Ascending aorta (tissue), 2 donors: Measurements from ENCODE around the gene IFNGR1. TPM values are rescaled to one million over a fixed set of nuclear protein-coding genes. Genes with fewer than 3 reads are reported as not detected.

Experiments used
- DNase-seq, 2 donors: peaks; one replicate each; pipeline ENCODE4 v3.0.0-alpha.2; 2019; ENCODE audit warnings: low spot score in 2 of 2
- H3K27ac ChIP-seq, 2 donors: fragments of 200-600 bp; sonication (generic); one replicate each; pipeline ENCODE4 v1.5.1; 2016 to 2017; ENCODE audit warnings: mild to moderate bottlenecking in 1 of 2
- H3K27me3 ChIP-seq: fragments of 200-600 bp; sonication (generic); one replicate; pipeline ENCODE4 v1.5.1; 2017
- H3K36me3 ChIP-seq, 2 donors: fragments of 200-600 bp; sonication (generic); one replicate each; pipeline ENCODE4 v1.5.1; 2016
- H3K4me1 ChIP-seq, 2 donors: fragments of 200-600 bp; sonication (generic); one replicate each; pipeline ENCODE4 v1.5.1; 2016 to 2017; ENCODE audit warnings: mild to moderate bottlenecking in 1 of 2
- H3K4me3 ChIP-seq, 2 donors: fragments of 200-600 bp; sonication (generic); one replicate each; pipeline ENCODE4 v1.5.1; 2016 to 2017; ENCODE audit warnings: mild to moderate bottlenecking in 1 of 2
- H3K9me3 ChIP-seq, 2 donors: fragments of 200-600 bp; sonication (generic); one replicate each; pipeline ENCODE4 v1.5.1; 2016
- intact Hi-C: fragments of 100-400 bp; cut with DNase I; formaldehyde crosslinking; loops from one replicate; pipeline ENCODE4 v1.15.1; 2023
- total RNA-seq: library from RNA; depleted of rRNA; stranded (reverse); fragments of >200 nt; gene quantifications from one replicate; pipeline ENCODE4 v1.1.0, GENCODE V29; 2016
- TF ChIP-seq, protein P1 (sequence below), 3 experiments: fragments of 200-600 bp in 2 of 3; fragments of 450-650 bp in 1 of 3; sonication (generic) in 2 of 3; IDR thresholded peaks; one replicate each; pipeline ENCODE4 v1.5.1; 2016 to 2019; ENCODE audit warnings: antibody characterized with exemption in 3 of 3, mild to moderate bottlenecking in 1 of 3, moderate library complexity in 1 of 3

IFNGR1 gene
- total RNA-seq, 1 donor from 2014 or later = 47.7 TPM

DNA sequence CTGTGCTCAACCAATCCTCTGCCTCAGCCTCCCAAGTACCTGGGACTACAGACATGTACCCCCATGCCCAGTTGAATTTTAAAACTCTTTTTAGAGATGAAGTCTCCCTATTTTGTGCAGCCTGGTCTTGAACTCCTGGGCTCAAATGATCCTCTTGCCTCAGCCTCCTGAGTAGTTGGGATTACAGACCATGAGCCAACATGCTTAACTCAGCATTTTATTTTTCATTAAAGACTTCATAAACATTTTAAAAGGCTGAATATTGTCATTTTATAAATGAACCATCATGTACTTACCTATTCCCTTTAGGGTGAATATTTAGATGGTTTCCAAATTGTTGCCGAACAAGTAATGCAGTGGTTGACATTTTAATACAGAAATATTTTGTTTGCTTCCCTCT, 16.5 kb upstream of the IFNGR1 start:
- Histone ChIP-seq H3K9me3 (no peaks in the 10 kb centered on the region), H3K27ac (no peak overlapping the region), H3K4me3 (no peak overlapping the region), H3K36me3 (no peaks in the 10 kb centered on the region), H3K27me3 (no peaks in the 10 kb centered on the region), H3K4me1 (peaks cover 5 to 13% of the 10 kb centered on the region in 2 donors)
- TF ChIP-seq, protein P1, sequence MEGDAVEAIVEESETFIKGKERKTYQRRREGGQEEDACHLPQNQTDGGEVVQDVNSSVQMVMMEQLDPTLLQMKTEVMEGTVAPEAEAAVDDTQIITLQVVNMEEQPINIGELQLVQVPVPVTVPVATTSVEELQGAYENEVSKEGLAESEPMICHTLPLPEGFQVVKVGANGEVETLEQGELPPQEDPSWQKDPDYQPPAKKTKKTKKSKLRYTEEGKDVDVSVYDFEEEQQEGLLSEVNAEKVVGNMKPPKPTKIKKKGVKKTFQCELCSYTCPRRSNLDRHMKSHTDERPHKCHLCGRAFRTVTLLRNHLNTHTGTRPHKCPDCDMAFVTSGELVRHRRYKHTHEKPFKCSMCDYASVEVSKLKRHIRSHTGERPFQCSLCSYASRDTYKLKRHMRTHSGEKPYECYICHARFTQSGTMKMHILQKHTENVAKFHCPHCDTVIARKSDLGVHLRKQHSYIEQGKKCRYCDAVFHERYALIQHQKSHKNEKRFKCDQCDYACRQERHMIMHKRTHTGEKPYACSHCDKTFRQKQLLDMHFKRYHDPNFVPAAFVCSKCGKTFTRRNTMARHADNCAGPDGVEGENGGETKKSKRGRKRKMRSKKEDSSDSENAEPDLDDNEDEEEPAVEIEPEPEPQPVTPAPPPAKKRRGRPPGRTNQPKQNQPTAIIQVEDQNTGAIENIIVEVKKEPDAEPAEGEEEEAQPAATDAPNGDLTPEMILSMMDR (IDR thresholded peaks at IDR 0.05) = no peak
- no peak for DNase-seq
- intact Hi-C loops = no loop called here

DNA sequence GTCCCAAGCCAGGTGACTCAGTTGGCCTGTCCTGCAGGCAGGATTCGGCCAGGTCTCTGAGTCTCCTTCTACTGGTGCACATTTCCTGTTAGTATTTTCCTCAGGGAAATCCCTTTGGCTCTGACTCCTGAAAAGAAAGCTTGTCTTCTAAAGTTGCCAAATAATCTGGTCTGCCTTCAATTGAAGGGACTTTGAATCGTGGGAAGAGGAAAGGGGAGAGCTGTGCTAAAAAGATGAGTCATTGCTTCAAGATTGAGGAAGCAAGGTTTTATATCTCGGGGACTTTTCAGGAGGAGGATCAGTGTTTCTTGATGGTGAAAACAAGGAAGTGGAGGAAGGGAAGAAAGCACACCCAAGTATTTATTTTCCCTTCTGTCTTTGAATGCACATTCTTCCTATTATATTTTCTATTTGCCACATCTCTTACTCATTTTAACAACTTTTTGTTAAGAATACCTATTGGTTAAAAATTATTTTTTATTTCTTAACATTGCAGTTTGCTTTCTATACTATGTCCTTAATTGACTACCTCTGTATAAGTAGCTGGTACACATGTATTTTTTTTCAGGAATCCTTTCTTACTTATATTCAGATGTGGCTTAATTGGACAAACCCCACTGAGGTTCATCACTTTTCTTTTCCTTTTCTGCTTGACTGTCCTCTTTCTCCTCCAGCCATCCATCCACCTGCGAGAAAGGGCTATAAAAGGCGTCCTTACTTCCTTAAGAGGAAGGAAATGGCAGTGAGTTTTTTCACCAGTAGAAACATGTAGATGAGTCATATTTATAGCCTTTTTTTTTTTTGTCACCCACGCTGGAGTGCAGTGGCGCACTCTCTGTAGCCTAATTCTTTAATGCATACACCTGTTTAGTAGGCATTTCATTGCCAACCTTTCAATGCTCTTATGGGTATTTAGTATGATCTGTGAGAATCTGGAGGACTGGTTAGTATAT, 15.0 kb upstream of the IFNGR1 start:
- no peaks in the 10 kb centered on the region for H3K36me3 ChIP-seq
- peaks cover 5 to 13% of the 10 kb centered on the region in 2 donors for H3K4me1 ChIP-seq
- DNase-seq = peak in 1 of 2 donors; percentile 71
- H3K9me3 ChIP-seq = no peaks in the 10 kb centered on the region
- intact Hi-C loops = no loop called here
- TF ChIP-seq, protein P1 (IDR thresholded peaks at IDR 0.05) = no peak
- no peaks in the 10 kb centered on the region for H3K27me3 ChIP-seq
- no peak overlapping the region for H3K4me3 ChIP-seq
- H3K27ac ChIP-seq = peak overlapping the region; percentile 36 to 46

DNA sequence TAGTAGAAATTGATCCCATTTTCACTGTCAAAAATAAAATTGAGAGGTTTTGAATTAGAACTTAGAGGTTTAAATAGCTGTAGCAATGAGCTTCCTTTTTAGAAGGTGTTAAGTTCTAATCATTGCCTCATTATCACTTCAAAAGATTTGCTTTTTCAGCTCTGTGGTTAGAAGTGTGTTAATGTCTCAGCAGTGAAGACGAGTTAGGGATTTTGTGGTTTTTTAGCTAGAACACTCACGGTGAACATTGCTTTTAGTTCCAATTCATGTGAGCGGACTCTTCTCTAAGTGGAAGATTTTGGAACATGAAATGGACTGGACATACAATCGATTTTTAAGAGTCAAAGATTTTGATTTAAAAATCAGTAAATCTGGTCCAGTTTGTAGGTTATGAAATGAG, 12.7 kb upstream of the IFNGR1 start:
- TF ChIP-seq, protein P1 (IDR thresholded peaks at IDR 0.05) = no peak

DNA sequence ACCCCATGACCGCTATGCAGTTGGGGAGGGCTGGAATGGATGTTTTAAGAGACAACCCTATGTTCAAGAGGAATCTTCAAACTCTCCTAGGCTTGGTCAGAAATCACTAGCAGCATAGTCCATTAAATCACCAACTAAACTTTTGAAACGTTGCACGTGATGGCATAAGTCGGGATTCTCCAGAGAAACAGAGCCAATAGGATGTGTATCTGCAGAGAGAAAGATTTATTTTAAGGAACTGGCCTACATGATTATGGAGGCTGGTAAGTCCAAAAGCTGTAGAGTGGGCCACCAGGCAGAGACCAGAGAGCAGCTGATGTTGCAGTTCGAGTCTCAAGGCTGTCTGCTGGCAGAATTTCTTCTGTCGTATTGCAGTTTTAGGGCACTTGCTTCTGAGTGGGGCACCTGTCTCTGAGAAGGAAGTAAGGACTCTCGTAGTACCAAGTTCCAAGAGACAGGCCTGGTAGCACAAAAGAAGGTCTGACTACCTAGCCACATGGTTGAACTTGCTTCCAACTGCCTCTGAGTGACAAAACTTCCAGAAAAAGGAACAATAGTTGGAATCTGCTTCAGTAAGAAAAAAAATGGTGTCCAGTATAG, 11.9 kb upstream of the IFNGR1 start:
- Histone ChIP-seq H3K9me3 (no peaks in the 10 kb centered on the region), H3K36me3 (no peaks in the 10 kb centered on the region), H3K27ac (no peak overlapping the region), H3K4me1 (peaks cover 5 to 12% of the 10 kb centered on the region in 2 donors), H3K27me3 (no peaks in the 10 kb centered on the region), H3K4me3 (no peak overlapping the region)
- no peak for DNase-seq
- intact Hi-C loops = no loop called here
- TF ChIP-seq, protein P1 (IDR thresholded peaks at IDR 0.05) = no peak

More for the DNA sequence above, 12.7 kb upstream of the IFNGR1 start:
- peaks cover 5 to 16% of the 10 kb centered on the region in 2 donors for H3K4me1 ChIP-seq
- no peaks in the 10 kb centered on the region for H3K36me3 ChIP-seq
- H3K9me3 ChIP-seq = no peaks in the 10 kb centered on the region
- no peak overlapping the region for H3K4me3 ChIP-seq
- intact Hi-C loops = no loop called here
- H3K27me3 ChIP-seq = no peaks in the 10 kb centered on the region
- no peak for DNase-seq
- no peak overlapping the region for H3K27ac ChIP-seq

DNA sequence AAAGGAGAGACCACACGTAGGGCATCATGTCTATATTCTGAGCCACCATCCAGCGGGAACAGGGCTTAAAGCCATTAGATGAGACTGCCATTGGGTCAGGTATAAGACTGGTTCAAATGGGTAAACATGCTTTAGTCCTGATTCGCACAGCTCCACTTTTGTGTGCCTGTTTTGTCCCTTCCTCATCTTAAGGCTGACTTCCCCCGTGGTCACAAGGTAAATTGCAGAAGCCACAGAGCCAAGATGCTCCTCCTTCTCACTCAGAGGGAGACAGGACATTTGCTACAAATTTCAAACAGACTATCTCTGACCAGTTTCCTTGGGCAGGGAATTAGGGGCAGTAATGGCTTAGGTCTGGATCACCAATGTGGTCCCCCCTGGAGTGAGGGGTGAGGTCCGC, 11.4 kb upstream of the IFNGR1 start:
- H3K27ac ChIP-seq = no peak overlapping the region
- no peaks in the 10 kb centered on the region for H3K27me3 ChIP-seq
- intact Hi-C loops = no loop called here
- H3K9me3 ChIP-seq = no peaks in the 10 kb centered on the region
- TF ChIP-seq, protein P1 (IDR thresholded peaks at IDR 0.05) = no peak
- no peaks in the 10 kb centered on the region for H3K36me3 ChIP-seq
- no peak for DNase-seq
- no peak overlapping the region for H3K4me3 ChIP-seq
- H3K4me1 ChIP-seq = peaks cover 5 to 12% of the 10 kb centered on the region in 2 donors
